CD4-positive, alpha-beta T cell treated with Interleukin-12 subunit alpha and Interleukin-12 subunit beta, for 1 hour (primary cell): Measurements from ENCODE around the gene PSPN.
"Not testable (repeated sequence)": the region's sequence is repeated elsewhere in the genome, so short reads cannot be mapped to it uniquely, and the experiment has no call there.

ENCODE experiments used
- DNase-seq: peaks from one replicate; pipeline ENCODE4 v3.0.0-alpha.2; 2020

The PSPN gene

DNA sequence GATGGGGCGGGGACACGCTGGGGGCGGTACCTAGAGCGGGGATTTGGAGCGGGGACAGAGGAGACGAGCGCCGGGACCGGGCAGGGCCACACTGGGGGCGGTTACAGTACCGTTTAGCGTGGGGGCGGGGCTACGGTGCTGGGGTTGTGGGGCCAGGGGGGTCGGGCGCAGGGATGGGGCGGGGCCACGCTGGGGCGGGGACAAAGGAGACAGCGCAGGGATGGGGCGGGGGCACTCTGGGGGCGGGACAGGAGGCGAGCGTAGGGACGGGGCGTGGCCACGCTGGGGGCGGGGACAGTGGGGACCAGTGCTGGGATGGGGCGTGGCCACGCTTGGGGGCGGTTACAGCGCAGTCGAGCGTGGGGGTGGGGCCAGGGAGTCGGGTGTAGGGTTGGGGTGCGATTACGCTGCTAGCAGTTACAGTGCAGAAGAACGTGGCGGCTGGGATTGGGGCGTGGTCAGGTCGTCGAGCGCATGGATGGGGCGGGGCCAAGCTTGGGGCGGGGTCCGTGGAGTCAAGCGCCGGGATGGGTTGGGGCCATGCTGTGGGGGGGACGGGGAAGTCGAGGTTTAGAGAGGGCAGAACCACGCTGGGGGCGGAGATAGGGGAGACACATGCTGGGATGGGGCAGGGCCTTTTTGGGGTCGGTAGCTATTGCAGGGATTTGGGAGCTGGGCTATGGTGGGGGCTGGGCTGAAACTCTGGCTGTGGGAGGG, 2.5 kb downstream of the PSPN start:
- peak; percentile 99 for DNase-seq

DNA sequence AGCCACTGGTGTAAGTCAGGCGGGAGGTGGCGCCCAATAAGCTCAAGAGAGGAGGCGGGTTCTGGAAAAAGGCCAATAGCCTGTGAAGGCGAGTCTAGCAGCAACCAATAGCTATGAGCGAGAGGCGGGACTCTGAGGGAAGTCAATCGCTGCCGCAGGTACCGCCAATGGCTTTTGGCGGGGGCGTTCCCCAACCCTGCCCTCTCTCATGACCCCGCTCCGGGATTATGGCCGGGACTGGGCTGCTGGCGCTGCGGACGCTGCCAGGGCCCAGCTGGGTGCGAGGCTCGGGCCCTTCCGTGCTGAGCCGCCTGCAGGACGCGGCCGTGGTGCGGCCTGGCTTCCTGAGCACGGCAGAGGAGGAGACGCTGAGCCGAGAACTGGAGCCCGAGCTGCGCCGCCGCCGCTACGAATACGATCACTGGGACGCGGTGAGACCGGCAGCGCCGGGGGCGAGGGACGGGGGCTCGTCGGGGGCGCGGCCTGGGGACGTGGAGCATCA, 3.1 kb downstream of the PSPN start, which contains the start of gene ALKBH7:
Gene ALKBH7 (plus strand): TSS at position 201 of the 502 bp plus-strand sequence. CDS start 27 bp downstream, at position 228.
- peak; percentile 99 for DNase-seq

DNA sequence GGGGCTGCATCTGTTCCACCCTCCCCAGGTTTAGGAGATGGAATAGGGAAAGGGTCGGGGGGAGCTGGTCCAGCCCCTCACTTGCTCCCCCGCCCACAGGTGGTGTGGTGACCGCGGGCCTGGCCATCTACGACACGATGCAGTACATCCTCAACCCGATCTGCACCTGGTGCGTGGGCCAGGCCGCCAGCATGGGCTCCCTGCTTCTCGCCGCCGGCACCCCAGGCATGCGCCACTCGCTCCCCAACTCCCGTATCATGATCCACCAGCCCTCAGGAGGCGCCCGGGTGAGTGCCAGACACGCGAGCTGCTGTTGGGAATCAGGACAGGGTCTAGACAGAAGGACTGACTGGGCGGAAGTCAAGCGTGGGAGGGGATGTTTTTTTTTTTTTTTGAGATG, 11.4 kb downstream of the PSPN start:
- DNase-seq = no peak

DNA sequence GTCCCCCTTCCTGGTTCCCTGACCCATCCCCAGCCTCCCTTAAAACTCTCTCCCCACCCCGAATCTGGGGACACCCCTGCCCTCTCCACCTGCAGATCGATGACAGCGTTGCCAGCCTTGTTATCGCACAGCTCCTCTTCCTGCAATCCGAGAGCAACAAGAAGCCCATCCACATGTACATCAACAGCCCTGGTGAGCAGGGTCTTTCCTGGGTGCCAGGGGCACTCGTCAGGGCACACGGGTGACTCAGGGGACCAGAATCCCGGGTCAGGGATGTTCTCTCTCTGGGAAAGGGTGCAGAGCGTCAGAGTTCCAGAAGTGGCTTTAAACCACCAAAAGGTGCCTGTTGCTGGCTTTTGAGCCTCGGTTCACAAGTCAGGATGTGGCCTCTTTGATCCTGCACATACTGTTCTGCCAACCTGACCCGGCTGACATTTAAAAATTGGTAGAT, 13.4 kb downstream of the PSPN start:
- DNase-seq = peak; percentile 60

DNA sequence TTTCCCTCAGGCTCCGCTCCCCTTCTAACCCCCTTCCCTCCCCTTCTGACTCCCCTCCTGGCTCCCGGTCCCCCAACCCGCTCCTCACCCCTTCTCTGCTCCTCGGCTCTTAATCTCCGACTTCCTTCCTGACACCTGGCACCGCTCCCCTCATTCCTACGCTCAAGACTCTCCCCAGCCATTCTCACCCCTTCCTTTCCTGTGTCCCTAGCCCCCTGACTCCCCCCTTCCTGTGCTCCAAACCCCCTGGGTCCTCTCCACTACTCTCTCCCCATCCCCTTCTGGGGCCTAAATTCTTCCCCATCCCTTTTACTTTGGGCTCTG, 13.7 kb downstream of the PSPN start:
- DNase-seq = no peak

DNA sequence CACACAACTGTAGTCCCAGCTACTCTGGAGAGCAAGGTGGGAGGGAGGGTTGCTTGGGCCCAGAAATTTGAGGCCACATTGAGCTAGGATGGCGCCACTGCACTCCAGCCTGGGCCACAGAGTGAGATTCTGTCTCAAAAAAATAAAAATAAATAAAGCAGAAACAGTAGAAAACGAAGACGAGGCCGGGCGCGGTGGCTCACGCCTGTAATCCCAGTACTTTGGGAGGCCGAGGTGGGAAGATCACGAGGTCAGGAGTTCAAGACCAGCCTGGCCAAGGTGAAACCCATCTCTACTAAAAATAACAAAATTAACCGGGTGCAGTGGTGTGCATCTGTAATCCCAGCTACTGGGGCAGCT, 14.9 kb downstream of the PSPN start:
- DNase-seq = not testable (repeated sequence)

DNA sequence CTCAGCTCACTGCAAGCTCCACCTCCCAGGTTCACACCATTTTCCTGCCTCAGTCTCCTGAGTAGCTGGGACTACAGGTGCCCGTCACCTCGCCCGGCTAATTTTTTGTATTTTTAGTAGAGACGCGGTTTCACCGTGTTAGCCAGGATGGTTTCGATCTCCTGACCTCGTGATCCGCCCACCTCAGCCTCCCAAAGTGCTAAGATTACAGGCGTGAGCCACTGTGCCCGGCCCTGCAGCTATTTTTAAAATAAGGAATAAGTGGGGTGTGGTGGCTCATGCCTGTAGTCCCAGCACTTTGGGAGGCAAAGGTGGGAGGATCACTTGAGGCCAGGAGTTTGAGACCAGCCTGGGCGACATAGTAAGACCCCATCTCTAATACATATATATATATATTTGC, 15.3 kb downstream of the PSPN start:
- not testable (repeated sequence) for DNase-seq

DNA sequence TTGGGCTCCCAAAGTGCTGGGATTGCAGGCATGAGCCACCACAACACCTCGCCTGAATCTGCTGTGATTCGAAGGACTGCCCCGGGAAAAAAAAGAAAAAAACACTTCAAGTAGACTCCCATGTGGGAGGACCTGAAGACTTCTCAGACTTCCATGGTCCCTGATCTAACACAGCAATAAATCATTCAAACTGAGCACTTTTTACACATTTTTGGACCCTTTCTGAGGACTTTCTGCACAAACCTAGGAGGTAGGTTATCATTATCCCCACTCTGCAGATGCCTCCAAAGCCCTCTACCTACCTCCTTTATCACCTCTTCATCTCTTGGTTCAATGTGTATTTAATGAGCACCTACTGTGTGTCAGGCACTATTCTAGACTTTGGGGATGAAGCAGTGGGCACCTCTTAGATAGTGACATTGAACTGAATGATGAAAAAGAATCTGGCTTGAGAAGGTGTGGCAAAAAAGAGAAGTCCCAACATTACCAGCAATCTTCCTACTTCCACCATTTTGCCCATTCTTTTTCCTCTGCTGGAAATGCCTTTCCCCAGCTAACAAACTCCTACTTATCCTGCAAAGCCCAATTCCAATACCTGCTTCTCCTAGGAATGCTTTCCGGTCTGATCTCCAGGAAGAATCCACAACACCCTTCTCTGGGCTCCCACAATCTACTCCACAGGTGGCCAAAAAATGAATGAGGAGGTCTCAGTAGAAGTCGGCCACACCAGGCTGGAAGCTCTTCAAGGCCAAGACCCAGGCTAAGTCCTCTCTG, 16.0 kb downstream of the PSPN start:
- DNase-seq = no peak

DNA sequence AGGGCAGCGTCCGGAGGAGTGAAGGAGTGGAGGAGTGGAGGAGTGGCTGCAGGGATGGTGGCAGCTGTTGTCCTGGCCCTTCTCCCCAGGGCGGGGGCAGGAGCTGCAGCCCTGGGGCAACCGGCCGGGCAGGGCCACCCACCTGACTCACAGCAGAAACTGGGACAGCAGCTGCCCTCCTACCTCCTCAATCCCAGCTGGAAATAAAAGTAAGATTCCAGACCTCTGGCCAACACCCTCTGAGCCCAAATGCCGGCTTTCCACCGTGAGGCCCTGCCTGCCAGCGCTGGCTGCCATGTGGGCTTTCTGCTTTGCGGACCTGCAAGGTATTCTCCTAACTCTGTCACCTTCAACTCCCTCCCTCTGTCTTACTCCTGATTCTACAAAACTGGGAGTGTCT, 17.7 kb downstream of the PSPN start:
- no peak for DNase-seq

DNA sequence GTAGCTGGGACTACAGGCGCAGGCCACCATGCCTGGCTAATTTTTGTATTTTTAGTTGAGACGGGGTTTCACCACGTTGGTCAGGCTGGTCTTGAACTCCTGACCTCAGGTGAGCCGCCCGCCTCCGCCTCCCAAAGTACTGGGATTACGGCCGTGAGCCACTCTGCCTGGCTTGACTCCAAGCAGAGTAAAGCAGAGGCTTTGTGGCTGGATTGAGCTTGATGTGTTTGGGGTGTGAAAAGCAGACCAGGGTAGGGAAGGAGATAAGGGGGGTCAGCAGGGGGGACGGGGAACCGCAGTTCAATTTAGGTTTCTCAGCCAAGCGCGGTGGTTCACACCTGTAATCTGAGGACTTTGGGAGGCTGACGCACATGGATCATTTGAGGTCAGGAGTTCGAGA, 18.6 kb downstream of the PSPN start:
- no peak for DNase-seq

DNA sequence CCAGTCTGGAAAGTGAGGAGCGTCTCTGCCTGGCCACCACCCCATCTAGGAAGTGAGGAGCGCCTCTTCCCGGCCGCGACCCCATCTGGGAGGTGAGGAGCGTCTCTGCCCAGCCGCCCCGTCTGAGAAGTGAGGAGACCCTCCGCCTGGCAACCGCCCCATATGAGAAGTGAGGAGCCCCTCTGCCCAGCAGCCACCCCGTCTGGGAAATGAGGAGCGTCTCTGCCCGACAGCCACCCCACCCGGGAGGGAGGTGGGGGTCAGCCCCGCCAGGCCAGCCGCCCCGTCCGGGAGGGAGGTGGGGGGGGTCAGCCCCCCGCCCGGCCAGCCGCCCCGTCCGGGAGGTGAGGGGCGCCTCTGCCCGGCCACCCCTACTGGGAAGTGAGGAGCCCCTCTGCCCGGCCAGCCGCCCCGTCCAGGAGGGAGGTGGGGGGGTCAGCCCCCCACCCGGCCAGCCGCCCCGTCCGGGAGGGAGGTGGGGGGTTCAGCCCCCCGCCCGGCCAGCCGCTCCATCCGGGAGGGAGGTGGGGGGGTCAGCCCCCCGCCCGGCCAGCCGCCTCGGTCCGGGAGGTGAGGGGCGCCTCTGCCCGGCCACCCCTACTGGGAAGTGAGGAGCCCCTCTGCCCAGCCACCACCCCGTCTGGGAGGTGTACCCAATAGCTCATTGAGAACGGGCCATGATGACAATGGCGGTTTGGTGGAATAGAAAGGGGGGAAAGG, 20.3 kb downstream of the PSPN start:
- DNase-seq = not testable (repeated sequence)

DNA sequence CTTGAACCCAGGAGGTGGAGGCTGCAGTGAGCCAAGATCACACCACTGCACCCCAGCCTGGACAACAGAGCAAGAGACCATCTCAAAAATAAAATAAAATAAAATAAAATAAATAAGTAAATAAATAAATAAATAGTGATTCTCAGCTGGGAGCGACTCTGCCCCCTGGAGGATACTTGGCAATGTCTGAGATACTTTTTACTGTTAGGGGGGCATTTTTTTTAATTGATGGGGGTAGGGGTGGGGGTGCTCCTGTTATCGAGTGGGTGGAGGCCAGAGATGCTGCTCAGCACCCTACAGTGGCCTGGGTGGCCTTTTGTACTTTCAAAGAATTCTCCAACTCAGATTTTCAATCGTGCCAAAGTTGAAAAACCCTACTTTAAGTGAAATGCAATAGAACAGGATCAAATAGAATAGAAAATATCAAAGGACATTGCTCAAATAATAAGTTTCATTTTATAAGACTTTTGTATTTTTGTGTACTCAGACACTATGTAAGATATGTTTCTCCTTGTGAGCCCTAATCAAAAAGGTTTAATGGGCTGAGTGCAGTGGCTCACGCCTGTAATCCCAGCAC, 21.5 kb downstream of the PSPN start:
- no peak for DNase-seq

DNA sequence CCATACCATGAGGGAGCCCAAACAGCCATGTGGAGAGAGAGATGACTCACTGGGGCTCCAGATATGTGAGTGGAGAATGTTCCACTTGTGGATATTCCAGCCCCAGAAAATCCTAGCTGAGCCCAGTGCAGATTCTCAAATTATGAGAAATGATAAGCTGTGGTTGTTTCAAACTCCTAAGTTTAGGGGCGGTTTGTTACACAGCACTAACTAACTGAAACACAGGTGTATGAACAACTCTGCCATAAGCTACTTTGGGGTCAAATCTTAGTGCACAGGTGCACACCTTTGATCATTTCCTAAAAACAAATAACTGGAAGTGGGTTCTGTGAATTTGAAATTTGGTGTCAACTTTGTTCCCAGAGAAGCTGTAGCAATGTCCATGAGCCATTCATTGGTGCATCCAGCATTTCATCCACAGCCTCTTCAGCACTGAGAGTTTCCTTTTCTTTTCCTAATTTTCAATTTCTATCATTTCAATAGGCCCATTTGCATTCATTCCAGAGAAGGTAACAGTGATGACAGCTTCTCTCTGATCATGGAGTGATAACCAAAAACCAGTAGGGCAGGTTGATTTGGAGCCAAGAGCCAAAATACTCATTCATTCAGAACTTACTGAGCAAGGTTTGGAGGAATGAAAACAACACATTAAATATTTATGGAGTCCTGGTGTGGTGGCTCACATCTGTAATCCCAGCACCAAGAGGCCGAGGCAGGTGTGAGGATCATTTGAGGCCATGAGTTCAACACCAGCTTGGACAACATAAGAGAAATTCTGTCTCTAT, 23.2 kb downstream of the PSPN start:
- DNase-seq = no peak

DNA sequence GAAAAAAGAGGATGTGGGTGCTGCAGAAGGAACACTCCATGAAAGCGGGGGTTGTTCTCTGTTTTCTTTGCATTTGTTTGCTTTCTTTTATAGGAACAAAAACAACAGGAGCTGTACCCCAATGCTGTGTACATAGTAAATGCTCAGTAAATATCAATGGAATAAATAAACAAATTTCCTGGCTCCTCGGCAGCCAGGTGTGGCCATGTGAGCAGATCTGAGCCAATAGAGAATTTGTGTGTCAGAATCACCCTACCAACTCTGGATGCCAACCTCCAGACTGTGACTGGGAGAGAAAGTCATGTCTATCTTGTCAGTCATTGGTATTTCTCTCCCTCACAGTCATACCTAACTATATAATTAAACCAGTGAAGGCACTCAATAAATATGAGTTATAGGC, 25.0 kb downstream of the PSPN start:
- no peak for DNase-seq

DNA sequence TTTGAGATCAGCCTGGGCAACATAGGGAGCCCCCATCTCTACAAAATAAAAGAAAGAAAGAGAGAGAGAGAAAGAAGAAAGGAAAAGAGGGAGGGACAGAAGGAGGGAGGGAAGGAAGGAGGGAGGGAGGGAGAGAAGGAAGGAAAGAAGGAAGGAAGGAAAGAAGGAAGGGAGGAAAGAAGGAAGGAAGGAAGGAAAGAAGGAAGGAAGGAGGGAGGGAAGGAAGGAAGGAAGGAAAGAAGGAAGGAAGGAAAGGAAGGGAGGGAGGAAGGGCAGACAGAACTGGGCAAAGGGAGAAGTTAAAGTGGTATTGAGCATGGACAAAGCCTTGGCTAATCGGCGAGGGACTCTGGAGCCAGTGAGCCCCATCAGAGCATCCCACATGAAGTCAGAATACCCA, 26.5 kb downstream of the PSPN start:
- not testable (repeated sequence) for DNase-seq

DNA sequence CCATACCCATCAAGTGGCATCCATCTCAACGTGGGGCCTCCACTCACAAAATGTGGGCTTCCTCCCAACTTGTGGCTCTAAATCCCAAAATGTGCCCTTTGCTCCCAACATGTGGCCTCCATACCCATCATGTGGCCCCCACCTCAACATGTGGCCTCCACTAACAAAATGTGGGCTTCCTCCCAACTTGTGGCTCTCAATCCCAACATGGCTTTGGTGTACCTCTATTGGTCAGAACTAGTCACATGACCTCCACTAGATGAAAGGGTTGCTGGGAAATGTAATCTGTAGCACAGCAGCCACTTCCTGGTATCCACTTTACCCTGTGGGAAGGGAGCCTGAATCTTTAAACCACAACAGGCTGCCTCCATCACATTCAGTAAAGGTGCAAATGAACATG, 32.3 kb downstream of the PSPN start:
- no peak for DNase-seq

DNA sequence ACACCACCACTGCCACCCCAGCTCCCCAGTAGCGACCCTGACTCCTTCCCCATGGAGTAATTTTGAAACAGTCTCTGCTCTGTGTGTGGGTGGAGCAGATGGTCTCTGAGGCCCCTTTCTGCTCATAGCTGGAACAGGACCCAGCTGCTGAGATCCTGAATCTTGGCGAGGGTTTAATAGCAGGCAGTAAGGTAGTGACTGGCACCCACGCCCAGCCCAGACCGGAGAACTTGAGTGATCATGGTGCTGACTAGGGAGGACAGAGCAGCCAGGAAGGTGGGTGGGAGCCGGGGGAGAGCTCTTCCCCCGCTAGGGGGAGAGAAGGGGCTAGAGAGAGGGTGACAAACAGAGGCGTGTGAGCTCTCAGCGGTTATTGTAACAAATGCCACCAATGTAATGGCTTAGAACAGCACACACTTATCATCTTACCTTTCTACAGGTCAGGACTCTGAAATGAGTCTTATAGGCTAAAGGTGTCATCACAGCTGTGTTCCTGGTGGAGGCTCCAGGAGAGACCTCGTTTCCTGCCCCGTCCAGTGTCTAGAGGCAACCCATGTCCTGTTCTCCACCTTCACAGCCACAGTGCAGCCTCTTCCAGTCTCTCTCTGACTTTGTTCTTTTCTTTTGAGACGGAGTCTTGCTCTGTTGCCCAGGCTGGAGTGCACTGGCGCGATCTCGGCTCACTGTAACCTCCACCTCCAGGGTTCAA, 35.1 kb downstream of the PSPN start:
- no peak for DNase-seq

DNA sequence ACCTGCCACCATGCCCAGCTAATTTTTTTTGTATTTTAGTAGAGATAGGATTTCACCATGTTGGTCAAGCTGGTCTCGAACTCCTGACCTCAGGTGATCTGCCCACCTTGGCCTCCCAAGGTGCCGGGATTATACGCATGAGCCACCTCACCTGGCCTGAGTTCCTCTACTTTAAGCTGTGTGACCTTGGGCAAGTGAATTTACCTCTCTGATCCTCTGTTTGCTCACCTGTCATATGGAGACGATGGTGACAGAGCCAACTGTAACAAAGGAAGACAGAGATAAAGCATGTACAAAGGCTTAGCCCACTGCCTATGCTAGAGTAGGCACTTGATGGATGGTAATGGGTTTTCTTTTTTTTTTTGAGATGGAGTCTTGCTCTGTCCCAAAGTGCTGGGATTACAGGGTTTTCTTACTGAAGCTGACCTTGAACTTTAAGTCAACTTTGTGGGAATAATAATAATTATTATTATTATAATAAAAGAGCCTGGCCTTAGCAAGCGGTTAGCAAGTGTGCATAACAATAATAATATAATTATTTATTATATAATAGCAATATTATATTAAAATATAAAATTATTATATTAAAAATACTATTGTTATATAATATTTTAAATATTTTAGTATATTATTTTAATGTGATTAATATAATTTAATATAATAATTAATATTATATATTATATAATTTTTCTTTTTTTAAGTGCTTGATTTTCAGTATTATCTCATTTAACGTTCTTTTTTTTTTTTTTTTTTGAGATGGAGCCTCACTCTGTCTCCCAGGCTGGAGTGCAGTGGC, 41.0 kb downstream of the PSPN start:
- no peak for DNase-seq

DNA sequence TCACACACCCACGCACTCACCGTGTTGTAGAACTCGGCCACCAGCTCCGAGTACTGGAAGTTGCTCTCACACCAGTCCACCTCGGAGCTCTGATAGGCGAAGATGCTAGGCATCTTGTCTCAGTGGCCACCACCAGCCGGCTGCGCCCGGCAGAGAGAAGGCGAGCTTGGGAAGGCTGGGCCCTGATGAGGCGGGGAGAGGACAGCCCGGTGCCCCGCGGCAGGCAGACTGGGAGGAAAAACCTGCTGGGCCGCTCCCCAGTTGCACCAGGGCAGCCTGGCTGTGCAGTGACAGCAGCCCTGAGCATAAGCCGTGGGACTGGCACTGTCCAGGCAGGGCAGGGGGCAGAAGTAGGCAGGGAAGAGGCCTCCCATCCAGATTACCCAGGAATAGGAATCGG, 42.3 kb downstream of the PSPN start, which contains the start of gene ACER1:
Gene ACER1 (minus strand): TSS at position 174 of the 400 bp plus-strand sequence. CDS start 61 bp downstream, at position 113.
- no peak for DNase-seq

DNA sequence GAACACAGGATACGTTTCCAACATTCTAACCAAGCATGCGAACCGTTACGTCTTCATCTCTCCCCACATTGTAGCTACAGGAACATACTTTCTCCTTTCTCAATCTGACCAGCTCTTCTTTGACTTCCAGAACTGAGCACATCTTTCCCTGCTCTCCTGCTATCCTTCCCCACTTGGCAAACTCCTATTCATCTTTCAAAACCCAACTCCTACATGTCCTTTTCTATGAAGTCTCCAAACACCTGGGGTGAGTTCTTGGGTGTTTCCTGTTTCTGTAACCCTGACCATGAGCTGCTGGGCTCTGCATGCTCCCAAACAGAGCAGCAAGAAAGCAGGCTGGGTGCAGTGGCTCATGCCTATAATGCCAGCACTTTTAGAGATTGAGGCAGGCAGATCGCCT, 48.9 kb downstream of the PSPN start:
- DNase-seq = no peak

DNA sequence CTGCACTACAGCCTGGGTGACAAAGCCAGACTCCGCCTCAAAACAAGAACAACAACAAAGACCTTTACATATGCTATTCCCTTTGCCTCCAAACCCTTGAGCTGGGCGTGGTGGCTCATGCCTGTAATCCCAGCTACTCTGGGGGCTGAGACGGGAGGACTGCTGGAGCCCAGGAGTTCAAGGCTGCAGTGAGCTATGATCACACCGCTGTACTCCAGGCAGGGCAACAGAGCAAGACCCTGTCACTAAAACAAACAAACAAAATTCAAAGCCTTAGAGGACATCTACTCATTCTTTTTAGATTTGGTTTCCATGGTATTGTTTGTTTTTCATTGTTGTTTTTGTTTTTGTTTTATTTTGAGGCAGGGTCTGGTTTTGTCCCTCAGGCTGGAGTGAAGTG, 50.1 kb downstream of the PSPN start:
- DNase-seq = no peak
